WTC11 (cell line): ENCODE results near the gene TRPM2. TPM values are rescaled to one million over a fixed set of nuclear protein-coding genes. Genes with fewer than 3 reads are reported as not detected.
"Not testable (repeated sequence)": the region's sequence is repeated elsewhere in the genome, so short reads cannot be mapped to it uniquely, and the experiment has no call there.

ENCODE experiments used
- ATAC-seq: fragments of 200-7000 bp; cut with Tn5 transposase; 2 replicates; pipeline ENCODE4 v1.10.0; 2021; ENCODE audit warnings: mild to moderate bottlenecking, moderate library complexity
- CTCF ChIA-PET: fragments of 300-600 bp; sonication (Branson Sonifier 250); formaldehyde crosslinking; loops from one replicate; lab custom pipeline; 2021; ENCODE audit warnings: antibody characterized with exemption; lab: Charles Lee
- POLR2A ChIA-PET: fragments of 350-600 bp; sonication (Branson Sonifier 250); formaldehyde crosslinking; loops from one replicate; lab custom pipeline; 2021; ENCODE audit warnings: antibody characterized with exemption; lab: Charles Lee
- DNase-seq: peaks from one replicate; pipeline ENCODE4 v3.0.0; 2021; ENCODE audit warnings: low spot score
- H3K27ac Mint-ChIP-seq: 2 replicates; pipeline ENCODE4 v1.8.0; 2021; ENCODE audit warnings: mixed read lengths
- H3K27me3 Mint-ChIP-seq: 2 replicates; pipeline ENCODE4 v1.8.0; 2021; ENCODE audit warnings: low read depth, mild to moderate bottlenecking, moderate library complexity, mixed read lengths
- H3K36me3 Mint-ChIP-seq: 2 replicates; pipeline ENCODE4 v1.8.0; 2021; ENCODE audit warnings: mixed read lengths
- H3K4me1 Mint-ChIP-seq: 2 replicates; pipeline ENCODE4 v1.8.0; 2022; ENCODE audit warnings: mixed read lengths
- H3K4me3 Mint-ChIP-seq: 2 replicates; pipeline ENCODE4 v1.8.0; 2021; ENCODE audit warnings: mild to moderate bottlenecking, moderate library complexity, mixed read lengths
- H3K9me3 Mint-ChIP-seq: 2 replicates; pipeline ENCODE4 v1.8.0; 2021; ENCODE audit warnings: mixed read lengths
- ATF2 ChIP-seq: sonication (generic); formaldehyde crosslinking; IDR thresholded peaks from 2 replicates; pipeline ENCODE4 v1.8.1; 2022; ENCODE audit warnings: low read depth, missing genetic modification reagents, borderline replicate concordance
- E2F1 ChIP-seq: sonication (generic); formaldehyde crosslinking; IDR thresholded peaks from 2 replicates; pipeline ENCODE4 v1.8.0; 2022; ENCODE audit warnings: mild to moderate bottlenecking, missing genetic modification reagents
- FOXJ3 ChIP-seq: sonication (generic); formaldehyde crosslinking; IDR thresholded peaks from 2 replicates; pipeline ENCODE4 v1.9.0; 2021; ENCODE audit warnings: missing genetic modification reagents, mild to moderate bottlenecking, borderline replicate concordance
- GABPB1 ChIP-seq: sonication (generic); formaldehyde crosslinking; IDR thresholded peaks from 2 replicates; pipeline ENCODE4 v1.8.1; 2023; ENCODE audit warnings: mild to moderate bottlenecking, missing genetic modification reagents
- IRF2 ChIP-seq: sonication (generic); formaldehyde crosslinking; IDR thresholded peaks from 2 replicates; pipeline ENCODE4 v1.8.0; 2022; ENCODE audit warnings: low read depth, missing genetic modification reagents, borderline replicate concordance
- JAZF1 ChIP-seq: fragments of 250-450 bp; sonication (Bioruptor Pico); IDR thresholded peaks from 2 replicates; pipeline ENCODE4 v1.9.0; 2021; ENCODE audit warnings: moderate library complexity, mild to moderate bottlenecking, inconsistent platforms
- KAT7 ChIP-seq: sonication (generic); formaldehyde crosslinking; IDR thresholded peaks from 2 replicates; pipeline ENCODE4 v1.8.1; 2023; ENCODE audit warnings: missing genetic modification reagents, mild to moderate bottlenecking, borderline replicate concordance
- MAX ChIP-seq: sonication (generic); formaldehyde crosslinking; IDR thresholded peaks from 2 replicates; pipeline ENCODE4 v1.8.0; 2022; ENCODE audit warnings: mild to moderate bottlenecking, missing genetic modification reagents
- MLX ChIP-seq: sonication (generic); formaldehyde crosslinking; IDR thresholded peaks from 2 replicates; pipeline ENCODE4 v1.8.1; 2023; ENCODE audit warnings: mild to moderate bottlenecking, missing genetic modification reagents, moderate library complexity
- NFE2L1 ChIP-seq: sonication (generic); formaldehyde crosslinking; IDR thresholded peaks from 2 replicates; pipeline ENCODE4 v1.8.1; 2023; ENCODE audit warnings: missing genetic modification reagents
- NR1H2 ChIP-seq: sonication (generic); formaldehyde crosslinking; IDR thresholded peaks from 2 replicates; pipeline ENCODE4 v1.9.0; 2021; ENCODE audit warnings: mild to moderate bottlenecking, moderate library complexity, missing genetic modification reagents
- SMAD3 ChIP-seq: sonication (generic); formaldehyde crosslinking; IDR thresholded peaks from 2 replicates; pipeline ENCODE4 v1.8.0; 2022; ENCODE audit warnings: missing genetic modification reagents, mild to moderate bottlenecking, borderline replicate concordance
- SMAD4 ChIP-seq: sonication (generic); formaldehyde crosslinking; IDR thresholded peaks from 2 replicates; pipeline ENCODE4 v1.8.0; 2022; ENCODE audit warnings: mild to moderate bottlenecking, missing genetic modification reagents
- SP1 ChIP-seq: sonication (generic); formaldehyde crosslinking; conservative IDR thresholded peaks from 2 replicates; pipeline ENCODE4 v1.8.1; 2022; ENCODE audit warnings: missing genetic modification reagents
- TEAD1 ChIP-seq: sonication (generic); formaldehyde crosslinking; IDR thresholded peaks from 2 replicates; pipeline ENCODE4 v1.8.0; 2022; ENCODE audit warnings: mild to moderate bottlenecking, missing genetic modification reagents
- USF1 ChIP-seq: sonication (generic); formaldehyde crosslinking; IDR thresholded peaks from 2 replicates; pipeline ENCODE4 v1.8.0; 2022; ENCODE audit warnings: mild to moderate bottlenecking, missing genetic modification reagents
- ZBTB21 ChIP-seq: sonication (generic); formaldehyde crosslinking; IDR thresholded peaks from 2 replicates; pipeline ENCODE4 v1.8.1; 2023; ENCODE audit warnings: mild to moderate bottlenecking, missing genetic modification reagents, borderline replicate concordance
- ZMAT4 ChIP-seq: fragments of 250-450 bp; sonication (Bioruptor Pico); IDR thresholded peaks from 2 replicates; pipeline ENCODE4 v1.9.0; 2021; ENCODE audit warnings: mild to moderate bottlenecking
- ZNF121 ChIP-seq: sonication (generic); formaldehyde crosslinking; IDR thresholded peaks from 2 replicates; pipeline ENCODE4 v1.8.0; 2023; ENCODE audit warnings: missing genetic modification reagents
- ZNF396 ChIP-seq: fragments of 250-450 bp; sonication (Bioruptor Pico); IDR thresholded peaks from 2 replicates; pipeline ENCODE4 v1.8.0; 2021; ENCODE audit warnings: mild to moderate bottlenecking, moderate library complexity, borderline replicate concordance
- total RNA-seq: library from RNA; stranded (reverse); gene quantifications from 3 replicates; pipeline ENCODE4 v1.2.3, GENCODE V29; 2021

The TRPM2 gene
- total RNA-seq, 1 experiment from 2014 or later, result 0.92 TPM

GRCh38 chr21:44360159-44360558, 6.7 kb downstream of the TRPM2 start:
- no peaks in the 10 kb centered on the region for H3K4me1 Mint-ChIP-seq
- no peak for TF ChIP-seq ZBTB21 (CRISPR knock-in tag)
- TF ChIP-seq GABPB1 (CRISPR knock-in tag), result no peak
- no peak for TF ChIP-seq NR1H2
- TF ChIP-seq ZMAT4 (CRISPR knock-in tag), result no peak
- no peak for TF ChIP-seq ATF2
- no peak for TF ChIP-seq TEAD1
- no peak for TF ChIP-seq E2F1
- TF ChIP-seq KAT7 (CRISPR knock-in tag), result no peak
- no peak for TF ChIP-seq SMAD4 (CRISPR knock-in tag)
- no peak for TF ChIP-seq NFE2L1 (CRISPR knock-in tag)
- no peak for TF ChIP-seq MLX (CRISPR knock-in tag)
- TF ChIP-seq MAX (CRISPR knock-in tag), result no peak
- TF ChIP-seq JAZF1 (CRISPR knock-in tag), result no peak
- TF ChIP-seq SP1 (CRISPR knock-in tag), result no peak
- no peak for TF ChIP-seq SMAD3 (CRISPR knock-in tag)
- no peak for TF ChIP-seq ZNF121 (CRISPR knock-in tag)
- H3K4me3 Mint-ChIP-seq, result no peak overlapping the region
- no peak overlapping the region for H3K27ac Mint-ChIP-seq
- ATAC-seq (no peak; the same call in 1 of the 2 replicates), DNase-seq (no peak)
- peaks cover 20% of the 10 kb centered on the region for H3K9me3 Mint-ChIP-seq
- CTCF ChIA-PET, result interaction anchor here (0.6 to 1.4 kb wide), 10 partner anchors 8 to 382 kb away, joined by 3 to 5 read pairs (median 4); no protein-coding TSS in a partner anchor
- peaks cover 7% of the 10 kb centered on the region; the same call in 1 of the 2 replicates for H3K27me3 Mint-ChIP-seq
- peaks cover 3% of the 10 kb centered on the region; the same call in 1 of the 2 replicates for H3K36me3 Mint-ChIP-seq
- POLR2A ChIA-PET, result interaction anchor here (0.6 to 0.7 kb wide), 4 partner anchors 22 to 700 kb away, joined by 3 to 4 read pairs (median 3); no protein-coding TSS in a partner anchor

GRCh38 chr21:44361903-44362302, 8.5 kb downstream of the TRPM2 start:
- H3K4me3 Mint-ChIP-seq, H3K27ac Mint-ChIP-seq, ATAC-seq, H3K27me3 Mint-ChIP-seq, H3K4me1 Mint-ChIP-seq, CTCF ChIA-PET, DNase-seq, POLR2A ChIA-PET, H3K36me3 Mint-ChIP-seq: not testable (repeated sequence)
- peaks cover 20% of the 10 kb centered on the region for H3K9me3 Mint-ChIP-seq

- ATAC-seq (no peak), DNase-seq (no peak)
- Mint-ChIP-seq H3K4me3 (no peak overlapping the region), H3K4me1 (no peaks in the 10 kb centered on the region), H3K27me3 (peaks cover 9% of the 10 kb centered on the region; the same call in 1 of the 2 replicates), H3K27ac (no peak overlapping the region), H3K9me3 (peaks cover 20% of the 10 kb centered on the region), H3K36me3 (peaks cover 3% of the 10 kb centered on the region; the same call in 1 of the 2 replicates)
- CTCF ChIA-PET, result no interaction called here
- POLR2A ChIA-PET, result no interaction called here
- no peak for TF ChIP-seq USF1
- TF ChIP-seq FOXJ3 (CRISPR knock-in tag), result no peak
- TF ChIP-seq ZMAT4 (CRISPR knock-in tag), result no peak
- no peak for TF ChIP-seq SMAD4 (CRISPR knock-in tag)
- TF ChIP-seq MAX (CRISPR knock-in tag), result no peak
- no peak for TF ChIP-seq ZNF396 (CRISPR knock-in tag)
- no peak for TF ChIP-seq IRF2 (CRISPR knock-in tag)
- TF ChIP-seq, all 79 proteins: peak for 0
Observed at GRCh38 chr21:44363278-44363677, 9.9 kb downstream of the TRPM2 start.
